Adrenal gland (tissue), 5 donors: Measurements from ENCODE around the gene RND1.

Experiments
- POLR2A ChIP-seq, 2 donors: fragments of 450-650 bp; IDR thresholded peaks; one replicate each; pipeline ENCODE4 v1.6.1; 2017; ENCODE audit warnings: antibody characterized with exemption in 2 of 2, mild to moderate bottlenecking in 2 of 2, moderate library complexity in 1 of 2
- TF ChIP-seq, protein P1 (sequence below), 6 experiments: fragments of 450-650 bp in 4 of 6; fragments of 200-600 bp in 2 of 6; sonication (generic) in 1 of 6; IDR thresholded peaks; 1 replicate in 5 of 6; 2 replicates in 1 of 6; pipeline versions ENCODE4 v1.5.1 to v1.8.0; 2016 to 2021; ENCODE audit warnings: antibody characterized with exemption in 6 of 6, mild to moderate bottlenecking in 2 of 6, moderate library complexity in 1 of 6
- donor health status: DM: no; HTN: no; CAD: no.

DNA sequence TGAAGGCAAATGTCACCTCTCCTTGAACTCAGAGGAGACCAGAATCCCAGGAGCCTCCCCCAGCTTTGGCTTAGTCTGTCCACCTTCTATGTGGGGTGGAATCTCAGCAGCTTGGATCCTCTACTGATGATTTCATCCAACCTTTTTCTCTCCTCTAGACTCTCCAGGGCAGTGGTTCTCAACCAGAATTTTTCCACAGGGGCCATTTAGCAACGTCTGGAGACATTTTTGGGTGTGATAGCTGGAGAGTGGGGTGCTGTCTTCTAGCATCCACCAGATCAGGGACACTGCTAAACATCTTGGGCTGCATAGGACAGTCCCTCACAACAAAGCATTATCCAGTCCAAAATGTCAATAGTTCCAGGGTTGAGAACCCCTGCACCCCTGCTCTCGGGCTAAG is 9.3 kb downstream of the RND1 start:
- TF ChIP-seq POLR2A (IDR thresholded peaks at IDR 0.05), result no peak
- TF ChIP-seq, protein P1, sequence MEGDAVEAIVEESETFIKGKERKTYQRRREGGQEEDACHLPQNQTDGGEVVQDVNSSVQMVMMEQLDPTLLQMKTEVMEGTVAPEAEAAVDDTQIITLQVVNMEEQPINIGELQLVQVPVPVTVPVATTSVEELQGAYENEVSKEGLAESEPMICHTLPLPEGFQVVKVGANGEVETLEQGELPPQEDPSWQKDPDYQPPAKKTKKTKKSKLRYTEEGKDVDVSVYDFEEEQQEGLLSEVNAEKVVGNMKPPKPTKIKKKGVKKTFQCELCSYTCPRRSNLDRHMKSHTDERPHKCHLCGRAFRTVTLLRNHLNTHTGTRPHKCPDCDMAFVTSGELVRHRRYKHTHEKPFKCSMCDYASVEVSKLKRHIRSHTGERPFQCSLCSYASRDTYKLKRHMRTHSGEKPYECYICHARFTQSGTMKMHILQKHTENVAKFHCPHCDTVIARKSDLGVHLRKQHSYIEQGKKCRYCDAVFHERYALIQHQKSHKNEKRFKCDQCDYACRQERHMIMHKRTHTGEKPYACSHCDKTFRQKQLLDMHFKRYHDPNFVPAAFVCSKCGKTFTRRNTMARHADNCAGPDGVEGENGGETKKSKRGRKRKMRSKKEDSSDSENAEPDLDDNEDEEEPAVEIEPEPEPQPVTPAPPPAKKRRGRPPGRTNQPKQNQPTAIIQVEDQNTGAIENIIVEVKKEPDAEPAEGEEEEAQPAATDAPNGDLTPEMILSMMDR (IDR thresholded peaks at IDR 0.05), result no peak
